ENCODE data around the gene IQGAP1. TPM values are rescaled to one million over a fixed set of nuclear protein-coding genes. Genes with fewer than 3 reads are reported as not detected.

Gene IQGAP1
- polyA plus RNA-seq, 1 donor (not counting 4 experiments of a cell fraction or from before 2014, with no cell fraction given) = 310 TPM

DNA sequence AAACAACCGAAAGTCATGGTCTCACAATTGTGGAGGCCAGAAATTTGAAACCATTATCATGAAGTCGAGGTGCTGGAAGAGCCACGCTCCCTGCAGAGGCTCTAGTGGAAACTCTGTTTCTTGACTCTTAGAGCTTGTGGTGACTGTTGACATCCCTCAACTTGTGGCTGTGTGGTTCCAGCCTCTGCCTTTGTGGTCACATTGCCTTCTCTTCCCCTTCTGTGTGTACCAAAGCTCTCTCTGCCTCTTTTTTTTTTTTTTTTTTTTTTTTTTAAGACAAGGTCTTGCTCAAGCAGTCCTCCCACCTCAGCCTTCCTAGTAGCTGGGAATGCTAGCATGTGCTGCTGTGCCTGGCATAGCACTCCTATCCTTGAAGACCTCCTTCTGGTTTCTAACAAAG lies 93.0 kb downstream of the IQGAP1 start:
- DNase-seq (ENCODE audit: low read depth, low spot score) (no peak), FAIRE-seq (no peak)
- Histone ChIP-seq H3K4me2 (ENCODE audit: control insufficient read depth, extremely low read depth, insufficient read depth, low read depth, low read length) (no peak overlapping the region), H3K4me1 (ENCODE audit: control insufficient read depth, extremely low read depth, insufficient read depth, low read length) (peaks cover 21% of the 10 kb centered on the region), H4K20me1 (ENCODE audit: control insufficient read depth, extremely low read depth, insufficient read depth, low read length) (peaks cover 5% of the 10 kb centered on the region), H3K36me3 (ENCODE audit: control insufficient read depth in 2 of 2, extremely low read depth in 1 of 2, insufficient read depth in 2 of 2, low read length in 2 of 2) (peaks cover 31 to 63% of the 10 kb centered on the region in 2 experiments), H2AFZ (ENCODE audit: control insufficient read depth, low read length) (no peak overlapping the region), H3K9ac (ENCODE audit: control insufficient read depth, extremely low read depth, insufficient read depth, low read length) (no peak overlapping the region), H3K27me3 (ENCODE audit: control insufficient read depth, extremely low read depth, insufficient read depth, low read length) (no peaks in the 10 kb centered on the region), H3K27ac (ENCODE audit: control insufficient read depth, insufficient read depth, low read length) (no peak overlapping the region), H3K9me1 (ENCODE audit: control insufficient read depth, extremely low read depth, insufficient read depth, low read length) (peaks cover 2% of the 10 kb centered on the region), H3K79me2 (ENCODE audit: control insufficient read depth, insufficient read depth, low read length) (peaks cover 2% of the 10 kb centered on the region), H3K9me3 (ENCODE audit: control insufficient read depth, low read depth, low read length) (no peaks in the 10 kb centered on the region), H3K4me3 (ENCODE audit: control insufficient read depth in 2 of 3, extremely low read depth in 1 of 3, insufficient read depth in 2 of 3, low read depth in 1 of 3, low read length in 3 of 3) (no peak overlapping the region)
- dilution Hi-C loops (cut with MboI; ENCODE audit: extremely low pct_ligation_motif_present, low sequenced_read_pairs) = no loop called here
- TF ChIP-seq, protein P1, sequence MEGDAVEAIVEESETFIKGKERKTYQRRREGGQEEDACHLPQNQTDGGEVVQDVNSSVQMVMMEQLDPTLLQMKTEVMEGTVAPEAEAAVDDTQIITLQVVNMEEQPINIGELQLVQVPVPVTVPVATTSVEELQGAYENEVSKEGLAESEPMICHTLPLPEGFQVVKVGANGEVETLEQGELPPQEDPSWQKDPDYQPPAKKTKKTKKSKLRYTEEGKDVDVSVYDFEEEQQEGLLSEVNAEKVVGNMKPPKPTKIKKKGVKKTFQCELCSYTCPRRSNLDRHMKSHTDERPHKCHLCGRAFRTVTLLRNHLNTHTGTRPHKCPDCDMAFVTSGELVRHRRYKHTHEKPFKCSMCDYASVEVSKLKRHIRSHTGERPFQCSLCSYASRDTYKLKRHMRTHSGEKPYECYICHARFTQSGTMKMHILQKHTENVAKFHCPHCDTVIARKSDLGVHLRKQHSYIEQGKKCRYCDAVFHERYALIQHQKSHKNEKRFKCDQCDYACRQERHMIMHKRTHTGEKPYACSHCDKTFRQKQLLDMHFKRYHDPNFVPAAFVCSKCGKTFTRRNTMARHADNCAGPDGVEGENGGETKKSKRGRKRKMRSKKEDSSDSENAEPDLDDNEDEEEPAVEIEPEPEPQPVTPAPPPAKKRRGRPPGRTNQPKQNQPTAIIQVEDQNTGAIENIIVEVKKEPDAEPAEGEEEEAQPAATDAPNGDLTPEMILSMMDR (optimal IDR thresholded peaks at IDR 0.05 in 1 of 3, IDR thresholded peaks at IDR 0.05 in 1 of 3, conservative IDR thresholded peaks at IDR 0.05 in 1 of 3; ENCODE audit: extremely low read depth in 1 of 3, insufficient read depth in 2 of 3, low read length in 3 of 3) = no peak
- no peak for TF ChIP-seq EZH2 (IDR thresholded peaks at IDR 0.05; ENCODE audit: low read length)

DNA sequence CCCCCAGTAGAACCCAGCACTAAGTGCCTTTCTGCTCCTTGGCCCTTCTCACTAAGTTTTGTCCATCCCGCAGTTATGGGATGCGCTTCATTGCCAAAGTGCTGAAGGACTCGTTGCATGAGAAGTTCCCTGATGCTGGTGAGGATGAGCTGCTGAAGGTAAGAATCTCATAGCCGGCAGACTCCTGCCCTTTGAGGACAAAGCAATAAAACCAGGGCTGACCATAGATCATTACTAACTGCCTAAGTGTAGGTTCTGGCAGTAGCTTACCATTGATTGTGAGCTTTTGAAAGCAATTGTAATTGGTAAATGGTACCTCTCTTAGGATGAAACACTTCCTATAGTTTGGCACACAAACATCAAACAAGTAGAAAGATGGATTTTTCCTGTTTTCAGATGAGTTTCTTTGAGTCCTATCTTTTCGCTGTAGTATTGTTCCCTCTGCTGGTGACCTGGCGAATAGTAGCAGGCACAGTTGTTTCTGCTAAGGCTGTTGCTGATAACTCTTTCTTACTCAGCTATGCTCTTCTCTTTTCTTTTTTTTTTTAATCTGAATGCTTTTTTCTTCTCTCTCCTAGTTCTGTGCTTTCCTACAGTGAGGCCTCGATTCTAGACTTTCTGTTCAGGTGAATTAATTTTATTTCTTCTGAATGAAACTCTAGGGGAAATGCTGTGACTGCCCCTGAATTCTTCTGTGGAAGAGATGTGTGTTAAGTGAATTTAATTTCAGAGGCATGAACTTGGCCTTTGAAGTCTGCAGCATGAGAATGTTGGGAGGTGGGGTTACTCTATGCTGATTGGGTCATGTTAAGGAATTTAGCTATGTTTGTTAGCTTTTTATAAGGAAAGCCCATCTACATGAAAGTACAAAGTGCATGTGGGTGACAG lies 94.3 kb downstream of the IQGAP1 start:
- Histone ChIP-seq H3K79me2 (ENCODE audit: control insufficient read depth, insufficient read depth, low read length) (peaks cover 2% of the 10 kb centered on the region), H3K9me1 (ENCODE audit: control insufficient read depth, extremely low read depth, insufficient read depth, low read length) (peaks cover 2% of the 10 kb centered on the region), H3K27me3 (ENCODE audit: control insufficient read depth, extremely low read depth, insufficient read depth, low read length) (no peaks in the 10 kb centered on the region), H3K9me3 (ENCODE audit: control insufficient read depth, low read depth, low read length) (no peaks in the 10 kb centered on the region), H3K27ac (ENCODE audit: control insufficient read depth, insufficient read depth, low read length) (no peak overlapping the region), H3K4me3 (ENCODE audit: control insufficient read depth in 2 of 3, extremely low read depth in 1 of 3, insufficient read depth in 2 of 3, low read depth in 1 of 3, low read length in 3 of 3) (no peak overlapping the region), H2AFZ (ENCODE audit: control insufficient read depth, low read length) (no peak overlapping the region), H3K9ac (ENCODE audit: control insufficient read depth, extremely low read depth, insufficient read depth, low read length) (no peak overlapping the region), H3K4me1 (ENCODE audit: control insufficient read depth, extremely low read depth, insufficient read depth, low read length) (peaks cover 21% of the 10 kb centered on the region), H3K4me2 (ENCODE audit: control insufficient read depth, extremely low read depth, insufficient read depth, low read depth, low read length) (no peak overlapping the region), H3K36me3 (ENCODE audit: control insufficient read depth in 2 of 2, extremely low read depth in 1 of 2, insufficient read depth in 2 of 2, low read length in 2 of 2) (peaks cover 33 to 69% of the 10 kb centered on the region in 2 experiments), H4K20me1 (ENCODE audit: control insufficient read depth, extremely low read depth, insufficient read depth, low read length) (peaks cover 5% of the 10 kb centered on the region)
- DNase-seq (ENCODE audit: low read depth, low spot score) (no peak), FAIRE-seq (no peak)
- dilution Hi-C loops (cut with MboI; ENCODE audit: extremely low pct_ligation_motif_present, low sequenced_read_pairs) = no loop called here
- TF ChIP-seq, protein P1 (optimal IDR thresholded peaks at IDR 0.05 in 1 of 3, IDR thresholded peaks at IDR 0.05 in 1 of 3, conservative IDR thresholded peaks at IDR 0.05 in 1 of 3; ENCODE audit: extremely low read depth in 1 of 3, insufficient read depth in 2 of 3, low read length in 3 of 3) = peak in 2 of 3 experiments; percentile 53 to 57
- no peak for TF ChIP-seq EZH2 (IDR thresholded peaks at IDR 0.05; ENCODE audit: low read length)
